Measurements from ENCODE around the gene ASPSCR1. TPM values are rescaled to one million over a fixed set of nuclear protein-coding genes. Genes with fewer than 3 reads are reported as not detected.

The ASPSCR1 gene
- total RNA-seq, 3 donors from 2014 or later, result 41.4 to 41.9 (median 41.6) TPM

- DNase-seq, result no peak
- Mint-ChIP-seq H3K4me3 (no peak overlapping the region), H3K4me1 (ENCODE audit: low read depth) (no peaks in the 10 kb centered on the region)
Measured at GRCh38 chr17:82003411-82004381, 26.3 kb downstream of the ASPSCR1 start.

DNA sequence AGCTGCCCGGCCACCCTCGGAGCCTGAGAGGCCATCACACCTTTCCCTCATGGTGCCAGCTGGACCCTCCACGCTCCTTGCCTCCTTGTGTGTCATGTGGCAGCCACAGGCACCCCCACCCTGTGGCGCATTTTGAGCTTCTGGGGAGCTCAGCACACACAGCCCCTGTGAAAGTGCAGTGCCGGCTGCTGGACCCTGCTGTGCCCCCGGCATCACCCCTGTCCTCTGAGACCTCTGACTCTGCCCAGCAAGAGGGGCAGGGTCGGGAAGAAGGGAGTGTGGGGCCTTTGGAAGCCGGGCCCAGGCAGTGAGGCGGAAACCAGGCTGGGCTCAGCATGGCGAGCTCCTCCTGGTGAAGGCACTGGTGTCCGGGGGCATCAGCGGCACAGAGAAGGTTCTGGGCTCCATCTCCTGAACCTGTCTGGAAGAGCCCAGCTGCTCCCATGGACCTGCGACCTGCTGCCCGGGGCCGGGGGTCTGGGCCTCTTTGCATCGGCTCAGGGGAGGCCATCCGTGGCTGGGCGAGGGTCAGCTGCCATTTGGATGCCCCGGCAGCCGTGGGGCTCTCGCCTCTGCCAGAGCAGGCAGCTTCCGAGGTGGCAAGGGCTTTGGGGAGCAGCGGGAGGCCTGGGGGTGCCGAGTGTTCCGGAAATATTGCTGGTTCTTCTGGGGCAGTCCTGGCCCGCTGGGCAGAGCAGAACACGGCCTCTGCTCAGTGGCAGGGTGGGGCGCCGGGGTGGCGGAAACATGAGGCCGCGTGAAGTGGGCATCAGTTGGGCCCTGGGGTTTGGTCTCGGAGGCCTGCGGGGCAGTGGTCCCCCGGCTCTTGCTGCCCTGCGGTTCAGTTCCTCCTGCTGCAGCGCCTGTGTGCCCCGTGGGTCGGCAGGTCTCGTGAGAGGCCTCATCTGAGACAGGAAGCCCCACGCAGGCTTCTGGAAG is 27.4 kb downstream of the ASPSCR1 start:
- DNase-seq (no peak), ATAC-seq (no peak)
- H3K27me3 Mint-ChIP-seq (ENCODE audit: low read depth), result no peaks in the 10 kb centered on the region
- no peak overlapping the region for H3K4me3 Mint-ChIP-seq
- H3K9me3 Mint-ChIP-seq, result no peaks in the 10 kb centered on the region
- no peaks in the 10 kb centered on the region for H3K4me1 Mint-ChIP-seq (ENCODE audit: low read depth)
- H3K36me3 Mint-ChIP-seq (ENCODE audit: insufficient read depth), result no peaks in the 10 kb centered on the region

More at GRCh38 chr17:82003411-82004381, 26.3 kb downstream of the ASPSCR1 start:
- no peaks in the 10 kb centered on the region for H3K9me3 Mint-ChIP-seq
- H3K27me3 Mint-ChIP-seq (ENCODE audit: low read depth), result no peaks in the 10 kb centered on the region
- no peaks in the 10 kb centered on the region for H3K36me3 Mint-ChIP-seq (ENCODE audit: insufficient read depth)
- peak; percentile 65 to 83 for ATAC-seq

- Mint-ChIP-seq H3K9me3 (no peaks in the 10 kb centered on the region), H3K36me3 (ENCODE audit: insufficient read depth) (no peaks in the 10 kb centered on the region), H3K4me1 (ENCODE audit: low read depth) (no peaks in the 10 kb centered on the region), H3K4me3 (no peak overlapping the region), H3K27me3 (ENCODE audit: low read depth) (no peaks in the 10 kb centered on the region)
- DNase-seq (no peak), ATAC-seq (no peak)
Measured at GRCh38 chr17:82005701-82006348, 28.4 kb downstream of the ASPSCR1 start.

DNA sequence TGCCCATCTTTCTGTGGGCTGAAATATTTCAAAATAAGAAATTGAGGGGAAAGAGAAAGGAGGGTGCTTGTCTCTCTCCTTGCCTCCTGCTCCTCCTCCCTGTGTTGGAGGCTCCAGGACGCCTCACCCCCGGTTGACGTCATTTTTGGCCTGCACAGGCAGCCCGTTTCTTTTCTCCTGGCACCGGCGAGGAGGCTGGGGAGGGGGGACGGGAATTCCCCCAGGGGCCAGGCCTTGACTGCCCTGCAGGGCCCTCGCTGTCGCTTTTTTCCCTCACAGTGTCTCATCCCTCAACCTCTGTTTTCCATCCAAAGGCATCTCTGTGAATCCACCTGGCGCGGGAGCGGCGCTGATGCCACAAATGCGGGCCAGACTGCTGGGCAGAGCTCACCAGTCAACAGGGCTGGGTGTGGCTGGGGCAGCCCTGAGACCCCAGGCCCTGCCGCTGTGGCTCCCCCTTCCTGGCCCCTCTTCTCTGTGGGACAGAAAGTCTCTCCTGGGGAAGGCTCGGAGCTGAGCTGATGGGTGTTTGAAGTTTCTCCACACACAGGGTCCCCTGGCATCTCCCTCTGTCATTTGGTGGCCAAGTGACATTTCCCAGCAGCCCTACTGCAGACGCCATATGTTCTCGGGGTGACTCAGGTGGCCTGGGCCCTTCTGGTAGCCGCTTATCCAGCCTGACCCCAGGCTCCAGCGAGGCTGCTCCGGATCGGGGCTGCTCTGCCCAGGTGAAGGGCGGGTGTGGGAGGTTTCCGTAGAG is 29.2 kb downstream of the ASPSCR1 start:
- Mint-ChIP-seq H3K9me3 (no peaks in the 10 kb centered on the region), H3K27me3 (ENCODE audit: low read depth) (no peaks in the 10 kb centered on the region), H3K4me1 (ENCODE audit: low read depth) (no peaks in the 10 kb centered on the region), H3K36me3 (ENCODE audit: insufficient read depth) (no peaks in the 10 kb centered on the region), H3K4me3 (no peak overlapping the region)
- DNase-seq (no peak), ATAC-seq (no peak)

DNA sequence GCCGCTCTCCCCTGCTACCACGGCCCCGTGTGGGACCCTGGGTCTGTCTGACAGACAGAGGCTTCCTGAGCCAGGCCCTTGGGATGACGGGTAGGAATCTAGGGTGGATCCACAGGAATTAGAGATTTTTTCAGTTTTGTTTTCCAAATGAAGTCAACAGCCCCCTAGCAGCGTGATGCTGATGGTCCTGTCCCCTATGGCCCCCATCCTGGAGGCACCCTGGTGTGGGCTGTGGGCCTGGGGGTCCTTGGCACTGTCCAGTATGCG is 29.7 kb downstream of the ASPSCR1 start:
- DNase-seq, result no peak
- no peak for ATAC-seq
- no peak overlapping the region for H3K4me3 Mint-ChIP-seq

DNA sequence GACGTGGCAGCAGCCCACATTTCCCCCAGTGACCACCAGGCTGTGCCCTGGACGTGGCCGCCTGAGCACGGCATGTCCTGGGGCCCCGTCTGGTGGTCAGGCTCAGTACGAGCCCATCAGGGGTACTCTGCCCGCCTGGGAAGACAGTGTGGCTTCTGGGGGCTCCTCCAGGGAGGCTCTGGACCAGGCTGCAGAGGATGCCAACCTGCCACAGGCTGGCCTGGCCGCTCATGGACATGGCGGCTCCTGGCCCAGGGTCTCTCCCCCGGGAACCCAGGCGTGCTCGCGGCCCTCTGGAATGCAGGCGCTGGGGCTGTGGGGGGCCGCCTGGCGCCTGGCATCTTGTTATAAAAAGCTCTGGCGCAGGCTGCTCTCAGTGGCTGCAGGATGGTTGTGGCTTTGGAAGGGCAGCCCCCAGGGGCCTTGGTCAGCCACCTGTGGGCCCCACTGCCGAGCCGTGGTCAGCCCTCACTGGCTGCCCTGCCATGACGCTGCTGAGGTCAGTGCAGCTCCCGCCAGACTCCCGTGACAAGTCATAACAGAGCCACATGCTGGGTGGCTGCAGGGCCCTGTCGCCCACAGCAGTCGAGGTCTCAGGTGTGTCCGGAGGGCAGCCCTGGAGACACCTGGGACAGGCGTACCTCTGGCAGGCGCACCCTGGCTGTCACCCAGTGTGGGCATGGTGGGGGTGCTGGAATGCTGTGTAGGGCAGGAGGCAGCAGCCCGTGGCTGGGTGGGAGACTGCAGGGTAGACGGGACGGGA is 30.2 kb downstream of the ASPSCR1 start:
- ATAC-seq (no peak), DNase-seq (no peak)
- Mint-ChIP-seq H3K4me3 (no peak overlapping the region), H3K27me3 (ENCODE audit: low read depth) (no peaks in the 10 kb centered on the region), H3K36me3 (ENCODE audit: insufficient read depth) (no peaks in the 10 kb centered on the region), H3K4me1 (ENCODE audit: low read depth) (no peaks in the 10 kb centered on the region), H3K9me3 (no peaks in the 10 kb centered on the region)

More for the DNA sequence above, 29.7 kb downstream of the ASPSCR1 start:
- Mint-ChIP-seq H3K4me1 (ENCODE audit: low read depth) (no peaks in the 10 kb centered on the region), H3K27me3 (ENCODE audit: low read depth) (no peaks in the 10 kb centered on the region), H3K36me3 (ENCODE audit: insufficient read depth) (no peaks in the 10 kb centered on the region), H3K9me3 (no peaks in the 10 kb centered on the region)

DNA sequence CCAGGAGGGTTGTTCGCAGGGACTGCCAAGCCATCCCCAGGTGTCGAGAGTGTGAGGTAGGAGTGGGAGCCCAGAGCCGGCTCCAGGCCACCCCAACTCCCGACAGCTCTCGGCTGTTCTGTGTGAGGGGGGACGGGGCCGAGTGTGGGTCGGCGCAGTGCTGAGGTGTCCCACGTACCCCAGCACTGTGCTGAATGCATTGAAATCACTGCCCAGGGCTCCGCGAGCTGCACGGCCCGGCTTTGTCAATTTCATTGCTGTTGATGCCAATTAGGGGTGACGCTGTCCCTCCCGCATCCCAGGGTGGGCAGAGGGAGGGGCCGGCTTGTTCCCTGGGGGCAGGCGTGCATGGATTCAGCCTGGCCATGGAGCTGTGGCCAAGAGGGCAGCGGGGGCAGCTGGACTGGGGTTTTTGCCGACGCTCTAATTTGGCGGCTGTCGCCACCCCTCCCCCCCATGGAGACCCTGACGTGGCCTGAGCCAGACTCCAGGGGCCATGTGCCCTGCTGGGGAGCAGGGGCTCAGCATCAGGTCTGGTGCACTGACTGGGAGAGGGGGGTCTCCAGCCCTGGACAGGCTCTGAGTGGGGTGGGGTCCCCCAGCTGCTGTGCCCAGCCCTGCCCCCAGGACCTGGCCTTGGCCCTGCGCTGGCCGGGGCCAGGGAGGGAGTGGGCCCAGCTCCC is 31.0 kb downstream of the ASPSCR1 start:
- no peak for DNase-seq
- Mint-ChIP-seq H3K36me3 (ENCODE audit: insufficient read depth) (no peaks in the 10 kb centered on the region), H3K9me3 (no peaks in the 10 kb centered on the region), H3K27me3 (ENCODE audit: low read depth) (no peaks in the 10 kb centered on the region), H3K4me3 (no peak overlapping the region), H3K4me1 (ENCODE audit: low read depth) (no peaks in the 10 kb centered on the region)
- ATAC-seq, result no peak

DNA sequence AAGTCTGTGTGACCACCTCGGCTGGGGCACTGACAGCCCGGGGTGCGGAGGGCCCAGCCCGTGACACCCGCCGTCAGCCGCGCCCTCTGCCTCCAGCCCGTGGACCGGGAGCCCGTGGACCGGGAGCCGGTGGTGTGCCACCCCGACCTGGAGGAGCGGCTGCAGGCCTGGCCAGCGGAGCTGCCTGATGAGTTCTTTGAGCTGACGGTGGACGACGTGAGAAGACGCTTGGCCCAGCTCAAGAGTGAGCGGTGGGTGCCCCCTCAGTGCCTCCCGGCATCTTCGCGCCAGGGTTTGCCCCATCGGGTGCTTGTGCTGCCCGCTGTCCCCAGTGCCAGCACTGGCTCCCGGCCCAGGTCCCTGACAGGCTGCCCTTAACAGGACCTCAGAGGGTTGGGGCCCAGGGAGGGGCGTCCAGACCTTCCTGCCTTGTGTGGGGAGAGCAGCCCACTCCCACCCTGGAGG is 31.5 kb downstream of the ASPSCR1 start:
- DNase-seq, result no peak
- ATAC-seq, result no peak
- H3K4me1 Mint-ChIP-seq (ENCODE audit: low read depth), result no peaks in the 10 kb centered on the region
- H3K4me3 Mint-ChIP-seq, result no peak overlapping the region
- H3K36me3 Mint-ChIP-seq (ENCODE audit: insufficient read depth), result no peaks in the 10 kb centered on the region
- H3K9me3 Mint-ChIP-seq, result no peaks in the 10 kb centered on the region
- H3K27me3 Mint-ChIP-seq (ENCODE audit: low read depth), result no peaks in the 10 kb centered on the region

- no peaks in the 10 kb centered on the region for H3K4me1 Mint-ChIP-seq (ENCODE audit: low read depth)
- H3K36me3 Mint-ChIP-seq (ENCODE audit: insufficient read depth), result no peaks in the 10 kb centered on the region
- ATAC-seq, result no peak
- no peaks in the 10 kb centered on the region for H3K9me3 Mint-ChIP-seq
- H3K4me3 Mint-ChIP-seq, result no peak overlapping the region
- no peak for DNase-seq
- no peaks in the 10 kb centered on the region for H3K27me3 Mint-ChIP-seq (ENCODE audit: low read depth)
Measured at GRCh38 chr17:82009413-82009812, 32.0 kb downstream of the ASPSCR1 start.

DNA sequence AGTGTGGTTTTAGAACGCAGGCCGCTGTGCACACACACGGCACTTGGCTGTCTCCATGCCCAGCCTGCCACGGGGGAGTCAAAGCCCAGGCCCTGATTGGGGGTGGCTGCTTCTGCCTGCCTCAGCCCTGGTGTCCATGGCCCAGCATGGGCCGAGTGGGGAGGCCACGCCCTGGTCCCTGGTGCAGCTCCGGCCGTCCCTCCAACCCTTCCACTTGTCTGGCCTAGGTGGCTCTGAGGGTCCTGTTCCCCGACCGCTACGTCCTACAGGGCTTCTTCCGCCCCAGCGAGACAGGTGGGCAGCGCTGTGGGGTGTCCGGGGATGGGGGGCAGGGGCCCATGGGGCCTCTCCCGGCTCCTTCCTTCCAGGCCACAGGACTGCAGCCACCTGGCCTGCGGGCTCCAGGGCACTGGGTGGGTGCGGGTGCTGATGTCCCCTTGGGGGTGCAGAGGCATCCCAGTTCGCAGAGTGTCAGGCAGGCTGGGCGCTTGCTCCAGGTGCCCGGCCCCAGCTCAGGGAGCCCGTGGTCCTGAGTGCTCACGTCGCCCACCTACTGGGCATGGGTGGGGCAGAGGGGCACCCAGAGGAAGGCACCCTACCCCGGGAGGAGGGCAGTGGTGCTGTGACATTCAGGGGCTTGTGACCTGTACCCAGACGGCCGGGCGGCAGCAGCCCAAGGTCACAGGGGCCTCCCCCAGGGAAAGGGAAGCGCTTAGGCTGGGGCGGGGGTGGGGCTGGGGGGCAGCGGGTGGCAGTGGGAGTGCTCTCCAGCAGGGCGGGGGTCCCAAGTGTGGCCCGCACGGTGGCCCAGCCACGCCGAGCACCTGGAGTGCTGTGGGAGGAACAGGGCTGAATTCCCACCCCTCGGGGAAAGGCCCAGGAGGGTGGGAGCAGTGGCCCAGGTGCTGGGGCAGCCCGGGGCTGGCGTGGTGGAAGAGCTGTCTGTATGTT is 33.4 kb downstream of the ASPSCR1 start:
- Mint-ChIP-seq H3K9me3 (no peaks in the 10 kb centered on the region), H3K27me3 (ENCODE audit: low read depth) (no peaks in the 10 kb centered on the region), H3K4me1 (ENCODE audit: low read depth) (no peaks in the 10 kb centered on the region), H3K4me3 (no peak overlapping the region), H3K36me3 (ENCODE audit: insufficient read depth) (no peaks in the 10 kb centered on the region)
- no peak for DNase-seq
- no peak for ATAC-seq

DNA sequence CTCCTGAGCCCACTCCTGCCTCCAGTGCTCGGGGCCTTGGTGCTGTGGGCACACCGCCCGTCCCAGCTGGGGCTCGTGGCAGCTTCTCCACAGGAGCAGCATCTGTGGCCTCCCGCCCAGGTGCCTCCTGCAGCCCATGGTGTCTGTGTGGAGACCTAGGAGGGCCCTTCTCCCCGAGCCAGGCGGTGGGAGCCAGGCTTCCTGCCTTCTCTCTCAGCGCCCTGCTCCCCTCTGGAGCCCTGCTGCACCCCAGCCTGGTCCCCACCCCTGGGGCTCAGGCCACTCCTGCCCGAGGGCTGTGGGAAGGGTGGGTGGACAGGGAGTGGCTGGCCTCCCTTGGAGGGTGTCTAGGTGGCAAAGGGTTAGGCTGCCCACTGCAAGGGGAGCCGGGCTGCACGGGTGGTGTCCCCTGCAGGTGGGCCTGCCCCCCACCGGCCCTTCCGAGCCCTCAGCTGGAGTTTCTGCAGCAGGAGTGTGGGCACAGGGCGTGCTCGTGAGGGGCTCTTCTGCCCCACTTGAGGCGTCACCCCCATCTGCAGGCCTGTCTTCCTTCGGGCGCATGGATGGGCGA is 34.3 kb downstream of the ASPSCR1 start:
- no peaks in the 10 kb centered on the region for H3K9me3 Mint-ChIP-seq
- ATAC-seq (no peak), DNase-seq (no peak)
- no peak overlapping the region for H3K4me3 Mint-ChIP-seq
- H3K36me3 Mint-ChIP-seq (ENCODE audit: insufficient read depth), result no peaks in the 10 kb centered on the region
- no peaks in the 10 kb centered on the region for H3K27me3 Mint-ChIP-seq (ENCODE audit: low read depth)
- no peaks in the 10 kb centered on the region for H3K4me1 Mint-ChIP-seq (ENCODE audit: low read depth)

DNA sequence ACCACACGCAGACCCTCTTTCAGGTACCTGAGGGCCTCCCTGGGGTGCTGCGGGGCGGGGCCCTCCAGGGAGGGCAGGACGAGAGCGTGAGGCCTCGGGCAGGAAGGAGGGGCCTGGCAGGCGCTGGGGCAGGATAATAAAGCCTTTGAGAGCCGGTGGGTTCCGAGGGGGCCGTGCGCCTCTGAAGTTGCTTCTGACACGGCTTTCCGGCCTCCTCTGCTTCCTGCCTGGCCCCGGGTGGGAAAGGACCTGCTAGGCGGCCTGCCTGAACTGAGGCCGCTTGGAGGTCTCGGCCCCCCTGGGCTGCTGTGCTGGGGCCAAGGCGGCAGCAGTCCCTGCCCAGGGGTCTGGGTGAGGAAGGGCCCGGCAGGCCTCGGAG is 34.8 kb downstream of the ASPSCR1 start:
- H3K4me3 Mint-ChIP-seq, result no peak overlapping the region
- ATAC-seq, result no peak
- no peaks in the 10 kb centered on the region for H3K27me3 Mint-ChIP-seq (ENCODE audit: low read depth)
- no peak for DNase-seq
- no peaks in the 10 kb centered on the region for H3K4me1 Mint-ChIP-seq (ENCODE audit: low read depth)
- no peaks in the 10 kb centered on the region for H3K9me3 Mint-ChIP-seq
- H3K36me3 Mint-ChIP-seq (ENCODE audit: insufficient read depth), result no peaks in the 10 kb centered on the region

Measured in activated T-cell treated with anti-CD3 and anti-CD28 coated beads, Interleukin-2, amount 50 U/mL, for 4 hours (primary cell).